Stimulated activated memory B cell treated with anti-CD40 and anti-IgM and Interleukin-4, amounts not matched to agents 10 μg/mL and 1 μg/mL and 100 μg/mL, for 72 hours (primary cell): Measurements from ENCODE around the gene ARHGAP24.
"Not testable (repeated sequence)": the region's sequence is repeated elsewhere in the genome, so short reads cannot be mapped to it uniquely, and the experiment has no call there.

ENCODE experiments used
- ATAC-seq: fragments of 150-1000 bp; cut with Tn5 transposase; 2 replicates; pipeline ENCODE4 v1.10.0; 2021
- H3K27ac Mint-ChIP-seq: one replicate; pipeline ENCODE4 v1.8.0; 2022; ENCODE audit warnings: mild to moderate bottlenecking, mixed read lengths
- H3K27me3 Mint-ChIP-seq: one replicate; pipeline ENCODE4 v1.8.0; 2022; ENCODE audit warnings: mixed read lengths
- H3K36me3 Mint-ChIP-seq: one replicate; pipeline ENCODE4 v1.8.0; 2022; ENCODE audit warnings: mixed read lengths
- H3K4me1 Mint-ChIP-seq: one replicate; pipeline ENCODE4 v1.8.0; 2022; ENCODE audit warnings: mixed read lengths
- H3K4me3 Mint-ChIP-seq: one replicate; pipeline ENCODE4 v1.8.0; 2022; ENCODE audit warnings: mild to moderate bottlenecking, moderate library complexity, mixed read lengths
- H3K9me3 Mint-ChIP-seq: one replicate; pipeline ENCODE4 v1.8.0; 2022; ENCODE audit warnings: mixed read lengths

ARHGAP24 gene

GRCh38 chr4:85889314-85889713 is 414.4 kb downstream of the ARHGAP24 start:
- peak; percentile 48 for ATAC-seq
- H3K27me3 Mint-ChIP-seq, result no peaks in the 10 kb centered on the region

GRCh38 chr4:85895755-85896154 is 420.8 kb downstream of the ARHGAP24 start:
- Mint-ChIP-seq H3K9me3 (no peaks in the 10 kb centered on the region), H3K36me3 (peaks cover 6% of the 10 kb centered on the region), H3K27me3 (no peaks in the 10 kb centered on the region), H3K4me1 (peaks cover 6% of the 10 kb centered on the region), H3K27ac (no peak overlapping the region), H3K4me3 (no peak overlapping the region)
- ATAC-seq, result no peak

More at GRCh38 chr4:85889314-85889713, 414.4 kb downstream of the ARHGAP24 start:
- peaks cover 20% of the 10 kb centered on the region for H3K4me1 Mint-ChIP-seq
- H3K36me3 Mint-ChIP-seq, result peaks cover 5% of the 10 kb centered on the region
- no peak overlapping the region for H3K27ac Mint-ChIP-seq
- H3K4me3 Mint-ChIP-seq, result no peak overlapping the region
- no peaks in the 10 kb centered on the region for H3K9me3 Mint-ChIP-seq

GRCh38 chr4:85898231-85898630 is 423.3 kb downstream of the ARHGAP24 start:
- no peak for ATAC-seq
- Mint-ChIP-seq H3K36me3 (peaks cover 11% of the 10 kb centered on the region), H3K27me3 (no peaks in the 10 kb centered on the region), H3K9me3 (no peaks in the 10 kb centered on the region), H3K27ac (no peak overlapping the region), H3K4me1 (peaks cover 6% of the 10 kb centered on the region), H3K4me3 (no peak overlapping the region)

- H3K4me3 Mint-ChIP-seq, result no peak overlapping the region
- peaks cover 6% of the 10 kb centered on the region for H3K36me3 Mint-ChIP-seq
- no peak overlapping the region for H3K27ac Mint-ChIP-seq
- peaks cover 6% of the 10 kb centered on the region for H3K4me1 Mint-ChIP-seq
- ATAC-seq, result no peak
- no peaks in the 10 kb centered on the region for H3K27me3 Mint-ChIP-seq
- H3K9me3 Mint-ChIP-seq, result no peaks in the 10 kb centered on the region
Measured at GRCh38 chr4:85901500-85901899, 426.6 kb downstream of the ARHGAP24 start.

- not testable (repeated sequence) for H3K27me3 Mint-ChIP-seq, H3K27ac Mint-ChIP-seq, H3K36me3 Mint-ChIP-seq, H3K9me3 Mint-ChIP-seq, H3K4me1 Mint-ChIP-seq, H3K4me3 Mint-ChIP-seq, ATAC-seq
Measured at GRCh38 chr4:85902647-85903046, 427.7 kb downstream of the ARHGAP24 start.

GRCh38 chr4:85905761-85906160 is 430.8 kb downstream of the ARHGAP24 start:
- peaks cover 11% of the 10 kb centered on the region for H3K36me3 Mint-ChIP-seq
- no peak for ATAC-seq
- H3K4me3 Mint-ChIP-seq, result no peak overlapping the region
- peaks cover 20% of the 10 kb centered on the region for H3K4me1 Mint-ChIP-seq
- H3K27me3 Mint-ChIP-seq, result no peaks in the 10 kb centered on the region
- no peak overlapping the region for H3K27ac Mint-ChIP-seq
- H3K9me3 Mint-ChIP-seq, result no peaks in the 10 kb centered on the region

GRCh38 chr4:85907001-85907400 is 432.1 kb downstream of the ARHGAP24 start:
- H3K9me3 Mint-ChIP-seq, result no peaks in the 10 kb centered on the region
- H3K4me3 Mint-ChIP-seq, result no peak overlapping the region
- H3K4me1 Mint-ChIP-seq, result peaks cover 20% of the 10 kb centered on the region
- H3K36me3 Mint-ChIP-seq, result peaks cover 7% of the 10 kb centered on the region
- no peaks in the 10 kb centered on the region for H3K27me3 Mint-ChIP-seq
- no peak overlapping the region for H3K27ac Mint-ChIP-seq
- ATAC-seq, result no peak

GRCh38 chr4:85909851-85910250 is 434.9 kb downstream of the ARHGAP24 start:
- no peaks in the 10 kb centered on the region for H3K9me3 Mint-ChIP-seq
- H3K4me1 Mint-ChIP-seq, result peaks cover 27% of the 10 kb centered on the region
- peaks cover 11% of the 10 kb centered on the region for H3K36me3 Mint-ChIP-seq
- H3K27ac Mint-ChIP-seq, result no peak overlapping the region
- H3K4me3 Mint-ChIP-seq, result no peak overlapping the region
- ATAC-seq, result no peak
- H3K27me3 Mint-ChIP-seq, result no peaks in the 10 kb centered on the region

- H3K27ac Mint-ChIP-seq, result no peak overlapping the region
- no peak overlapping the region for H3K4me3 Mint-ChIP-seq
- H3K36me3 Mint-ChIP-seq, result peaks cover 19% of the 10 kb centered on the region
- peaks cover 27% of the 10 kb centered on the region for H3K4me1 Mint-ChIP-seq
- H3K27me3 Mint-ChIP-seq, result no peaks in the 10 kb centered on the region
- ATAC-seq, result no peak
- no peaks in the 10 kb centered on the region for H3K9me3 Mint-ChIP-seq
Measured at GRCh38 chr4:85910985-85911384, 436.0 kb downstream of the ARHGAP24 start.

DNA sequence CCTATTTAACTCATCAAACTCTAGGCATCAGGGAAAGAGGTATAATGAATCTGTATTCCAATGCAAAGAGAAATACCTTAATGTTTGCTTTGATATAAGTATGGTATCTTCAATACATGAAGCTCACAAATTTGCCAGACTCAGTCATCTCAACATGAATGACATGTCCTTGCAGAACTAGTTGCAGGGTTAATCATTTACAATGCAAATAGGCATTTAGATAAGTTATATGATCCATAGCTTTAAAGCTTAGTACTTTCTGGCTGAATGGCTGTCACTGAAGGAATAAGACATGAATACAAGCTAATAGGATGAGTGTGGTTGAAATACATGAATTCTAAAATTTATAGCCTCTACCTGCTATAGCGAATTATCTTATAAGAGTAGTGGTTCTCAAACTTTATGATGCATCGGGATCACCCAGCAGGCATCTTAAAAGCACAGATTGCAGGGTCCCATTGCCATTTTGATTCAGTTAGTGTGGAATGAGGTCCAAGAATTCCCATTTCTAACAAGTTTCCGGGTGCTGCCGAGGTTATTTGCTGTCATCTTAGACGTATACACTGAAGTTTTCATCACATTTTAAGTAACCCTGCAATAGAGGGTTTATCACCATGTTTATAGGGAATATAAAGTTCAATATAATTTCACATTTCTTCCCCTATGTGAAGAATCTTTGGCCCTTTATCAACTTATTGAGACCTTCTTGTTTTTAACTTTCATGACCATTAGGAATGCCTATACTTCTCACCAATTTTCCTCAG is 439.2 kb downstream of the ARHGAP24 start:
- Mint-ChIP-seq H3K4me1 (peaks cover 16% of the 10 kb centered on the region), H3K4me3 (no peak overlapping the region), H3K27me3 (no peaks in the 10 kb centered on the region), H3K36me3 (peaks cover 21% of the 10 kb centered on the region), H3K27ac (no peak overlapping the region), H3K9me3 (no peaks in the 10 kb centered on the region)
- no peak for ATAC-seq

GRCh38 chr4:85915570-85915969 is 440.6 kb downstream of the ARHGAP24 start:
- Mint-ChIP-seq H3K4me1 (peaks cover 13% of the 10 kb centered on the region), H3K36me3 (peaks cover 16% of the 10 kb centered on the region)
- H3K4me3 Mint-ChIP-seq, ATAC-seq, H3K27me3 Mint-ChIP-seq, H3K9me3 Mint-ChIP-seq, H3K27ac Mint-ChIP-seq: not testable (repeated sequence)

DNA sequence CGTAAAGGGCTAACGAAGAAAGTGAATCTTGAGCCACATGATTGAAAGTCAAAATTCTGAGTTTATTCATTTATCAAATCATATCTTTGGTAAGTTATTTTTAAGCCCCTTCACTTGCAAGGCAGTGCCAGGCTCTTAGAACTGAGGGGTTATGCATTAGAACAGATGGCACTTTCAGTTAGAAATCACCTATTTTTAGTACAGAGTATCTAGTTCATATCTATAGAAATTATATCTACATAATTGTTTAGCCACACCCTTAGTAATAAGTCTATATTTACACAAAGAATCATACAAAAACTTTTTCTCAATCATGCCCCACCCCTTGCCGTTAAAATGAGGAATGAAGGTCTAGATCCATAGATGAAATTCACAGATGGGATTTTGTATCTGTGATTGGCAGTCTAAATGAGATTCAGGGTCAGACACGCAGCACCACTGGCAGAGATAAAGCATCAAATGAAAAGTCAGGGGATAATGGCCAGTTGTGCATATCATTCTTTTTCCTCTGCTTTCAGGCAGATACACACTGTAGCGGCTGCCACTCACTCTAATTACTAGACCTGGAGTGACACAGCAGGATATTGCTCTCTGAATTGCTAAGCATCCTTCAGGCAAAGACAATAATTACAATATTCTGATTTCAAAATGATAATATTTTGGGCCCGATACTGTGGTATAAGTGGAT is 444.4 kb downstream of the ARHGAP24 start:
- Mint-ChIP-seq H3K27ac (no peak overlapping the region), H3K4me3 (no peak overlapping the region), H3K36me3 (peaks cover 26% of the 10 kb centered on the region), H3K27me3 (no peaks in the 10 kb centered on the region), H3K4me1 (peaks cover 6% of the 10 kb centered on the region), H3K9me3 (no peaks in the 10 kb centered on the region)
- ATAC-seq, result no peak

- Mint-ChIP-seq H3K9me3 (no peaks in the 10 kb centered on the region), H3K27me3 (no peaks in the 10 kb centered on the region), H3K36me3 (peaks cover 17% of the 10 kb centered on the region), H3K27ac (no peak overlapping the region), H3K4me3 (no peak overlapping the region), H3K4me1 (peaks cover 38% of the 10 kb centered on the region)
- ATAC-seq, result no peak
Measured at GRCh38 chr4:85925071-85925470, 450.1 kb downstream of the ARHGAP24 start.

- Mint-ChIP-seq H3K4me3 (no peak overlapping the region), H3K9me3 (no peaks in the 10 kb centered on the region), H3K36me3 (peaks cover 12% of the 10 kb centered on the region), H3K27ac (peak overlapping the region; percentile 80), H3K4me1 (peaks cover 36% of the 10 kb centered on the region), H3K27me3 (no peaks in the 10 kb centered on the region)
- ATAC-seq, result peak; percentile 76
Measured at GRCh38 chr4:85928775-85929591, 454.0 kb downstream of the ARHGAP24 start.

- Mint-ChIP-seq H3K27me3 (no peaks in the 10 kb centered on the region), H3K9me3 (no peaks in the 10 kb centered on the region), H3K27ac (peak overlapping the region; percentile 80), H3K36me3 (peaks cover 10% of the 10 kb centered on the region), H3K4me1 (peaks cover 36% of the 10 kb centered on the region), H3K4me3 (peak overlapping the region; percentile 21)
- peak; percentile 20 for ATAC-seq
Measured at GRCh38 chr4:85929961-85930665, 455.2 kb downstream of the ARHGAP24 start.
